BLaER1 treated with 17β-estradiol and CSF1 and Interleukin-3, amounts not matched to agents 10 nM and 100 nM (cell line): Measurements from ENCODE around the gene NAT8L.
A peak's percentile ranks its signal among the peaks of the same experiment; 100 is the strongest.

Experiments used
- H3K27ac ChIP-seq, 11 experiments: shearing (Covaris generic); formaldehyde crosslinking; 2 replicates each; pipeline ENCODE4 v1.8.1; 2022
- H3K27me3 ChIP-seq, 11 experiments: shearing (Covaris generic); formaldehyde crosslinking; 2 replicates each; pipeline ENCODE4 v1.8.1; 2022
- H3K36me3 ChIP-seq, 11 experiments: shearing (Covaris generic); formaldehyde crosslinking; 2 replicates each; pipeline ENCODE4 v1.8.1; 2022
- H3K4me1 ChIP-seq, 10 experiments: shearing (Covaris generic); formaldehyde crosslinking; 2 replicates each; pipeline ENCODE4 v1.8.1; 2022
- H3K4me2 ChIP-seq, 11 experiments: shearing (Covaris generic); formaldehyde crosslinking; 2 replicates each; pipeline ENCODE4 v1.8.1; 2022
- H3K4me3 ChIP-seq, 10 experiments: shearing (Covaris generic); formaldehyde crosslinking; 2 replicates each; pipeline ENCODE4 v1.8.1; 2022
- H3K9ac ChIP-seq, 11 experiments: shearing (Covaris generic); formaldehyde crosslinking; 2 replicates each; pipeline ENCODE4 v1.8.1; 2022
- H3K9me3 ChIP-seq, 11 experiments: shearing (Covaris generic); formaldehyde crosslinking; replicated peaks in 1 of 11; 2 replicates each; pipeline ENCODE4 v1.8.1; 2022
- H4K20me1 ChIP-seq, 11 experiments: shearing (Covaris generic); formaldehyde crosslinking; 2 replicates each; pipeline ENCODE4 v1.8.1; 2022
- Cebpa-rat ChIP-seq, 11 experiments: shearing (Covaris generic); IDR thresholded peaks; 2 replicates each; pipeline ENCODE4 v1.8.1; 2022

NAT8L gene

DNA sequence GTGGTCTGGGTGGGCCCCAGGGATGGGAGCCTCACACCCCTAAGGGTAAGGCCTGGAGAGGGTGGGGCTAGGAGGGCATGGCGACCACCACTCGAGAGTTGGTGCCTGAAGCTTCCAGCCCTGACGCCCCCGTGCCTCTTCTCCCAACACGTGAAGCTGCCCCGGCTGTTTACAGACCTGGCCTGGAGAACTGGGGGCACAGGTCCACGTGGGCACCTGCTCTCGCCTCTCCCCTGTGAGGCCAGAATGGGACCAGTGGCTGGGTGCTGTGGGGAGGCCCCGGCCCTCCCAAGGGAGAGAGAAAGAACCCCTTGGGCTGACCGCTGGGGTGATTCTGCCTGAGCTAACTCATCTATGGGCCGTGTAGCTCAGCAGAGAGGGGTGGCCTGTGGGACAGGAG lies 15.5 kb downstream of the NAT8L start:
- Histone ChIP-seq H3K4me3 (no peak overlapping the region), H3K9ac (0 out of 22 replicates have a peak overlapping the region, but pooled peaks of 1 of the 11 experiments have one; percentile 27), H3K36me3 (no peaks in the 10 kb centered on the region), H4K20me1 (peaks cover 0 to 20% (median 0%) of the 10 kb centered on the region in 11 experiments; a peak in 2 of 22 replicates), H3K4me2 (peak overlapping the region in 4 of 11 experiments; percentile 73 to 91 (median 78); a peak in 1 of 22 replicates), H3K9me3 (no peaks in the 10 kb centered on the region), H3K4me1 (peaks cover 25 to 62% (median 50%) of the 10 kb centered on the region in 10 experiments), H3K27me3 (peaks cover 0 to 12% (median 0%) of the 10 kb centered on the region in 11 experiments; a peak in 2 of 22 replicates), H3K27ac (peak overlapping the region in 2 of 11 experiments; percentile 4 to 9; a peak in 2 of 22 replicates)
- no peak for TF ChIP-seq Cebpa-rat (IDR thresholded peaks at IDR 0.05)

GRCh38 chr4:2075171-2075986 lies 16.3 kb downstream of the NAT8L start:
- H3K4me1 ChIP-seq: peaks cover 25 to 69% (median 57%) of the 10 kb centered on the region in 10 experiments
- no peaks in the 10 kb centered on the region for H3K9me3 ChIP-seq
- no peak for TF ChIP-seq Cebpa-rat (IDR thresholded peaks at IDR 0.05)
- peak overlapping the region in 8 of 11 experiments; percentile 9 to 91 (median 78); a peak in 15 of 22 replicates for H3K4me2 ChIP-seq
- H3K27me3 ChIP-seq: peaks cover 0 to 12% (median 0%) of the 10 kb centered on the region in 11 experiments; a peak in 2 of 22 replicates
- H3K36me3 ChIP-seq: no peaks in the 10 kb centered on the region
- H4K20me1 ChIP-seq: peaks cover 0 to 20% (median 0%) of the 10 kb centered on the region in 11 experiments; a peak in 2 of 22 replicates
- 0 out of 22 replicates have a peak overlapping the region, but pooled peaks of 3 of the 11 experiments have one; percentile 1 to 69 (median 27) for H3K9ac ChIP-seq
- H3K27ac ChIP-seq: peak overlapping the region in 4 of 11 experiments; percentile 9 to 78 (median 50); a peak in 2 of 22 replicates
- H3K4me3 ChIP-seq: no peak overlapping the region

GRCh38 chr4:2075987-2076907 lies 17.1 kb downstream of the NAT8L start:
- Histone ChIP-seq H4K20me1 (peaks cover 0 to 20% (median 0%) of the 10 kb centered on the region in 11 experiments; a peak in 2 of 22 replicates), H3K27ac (peak overlapping the region in 6 of 11 experiments; percentile 23 to 78 (median 62); a peak in 10 of 22 replicates), H3K4me2 (peak overlapping the region in 10 of 11 experiments; percentile 27 to 91 (median 75); a peak in 19 of 22 replicates), H3K36me3 (no peaks in the 10 kb centered on the region), H3K9me3 (no peaks in the 10 kb centered on the region), H3K27me3 (peaks cover 0 to 12% (median 0%) of the 10 kb centered on the region in 11 experiments; a peak in 2 of 22 replicates), H3K4me3 (no peak overlapping the region), H3K4me1 (peaks cover 25 to 77% (median 57%) of the 10 kb centered on the region in 10 experiments), H3K9ac (peak overlapping the region in 5 of 11 experiments; percentile 7 to 69 (median 66); a peak in 7 of 22 replicates)
- TF ChIP-seq Cebpa-rat (IDR thresholded peaks at IDR 0.05): no peak

- Histone ChIP-seq H4K20me1 (peaks cover 0 to 20% (median 0%) of the 10 kb centered on the region in 11 experiments; a peak in 2 of 22 replicates), H3K4me1 (peaks cover 25 to 83% (median 57%) of the 10 kb centered on the region in 10 experiments), H3K9ac (peak overlapping the region in 8 of 11 experiments; percentile 7 to 69 (median 48); a peak in 13 of 22 replicates), H3K27me3 (peaks cover 0 to 12% (median 0%) of the 10 kb centered on the region in 11 experiments; a peak in 2 of 22 replicates), H3K4me2 (peak overlapping the region; percentile 27 to 91 (median 73); a peak in 21 of 22 replicates), H3K27ac (peak overlapping the region in 7 of 11 experiments; percentile 23 to 78 (median 57); a peak in 12 of 22 replicates), H3K9me3 (no peaks in the 10 kb centered on the region), H3K36me3 (no peaks in the 10 kb centered on the region), H3K4me3 (no peak overlapping the region)
- TF ChIP-seq Cebpa-rat (IDR thresholded peaks at IDR 0.05): no peak
Observed at GRCh38 chr4:2076908-2077536, 17.9 kb downstream of the NAT8L start.

- Histone ChIP-seq H3K27ac (peak overlapping the region in 6 of 11 experiments; percentile 25 to 78 (median 62); a peak in 11 of 22 replicates), H3K4me1 (peaks cover 25 to 91% (median 59%) of the 10 kb centered on the region in 10 experiments), H3K4me2 (peak overlapping the region; percentile 27 to 91 (median 73)), H3K9ac (peak overlapping the region in 8 of 11 experiments; percentile 7 to 69 (median 48); a peak in 14 of 22 replicates), H3K4me3 (no peak overlapping the region), H4K20me1 (peaks cover 0 to 15% (median 0%) of the 10 kb centered on the region in 11 experiments; a peak in 2 of 22 replicates), H3K9me3 (0 out of 22 replicates have a peak, but pooled peaks cover 0 to 7% (median 0%) of the 10 kb centered on the region in 11 experiments), H3K36me3 (no peaks in the 10 kb centered on the region), H3K27me3 (peaks cover 0 to 16% (median 0%) of the 10 kb centered on the region in 11 experiments; a peak in 2 of 22 replicates)
- TF ChIP-seq Cebpa-rat (IDR thresholded peaks at IDR 0.05): peak in 1 of 11 experiments; percentile 28; a peak in 1 of 22 replicates
Observed at GRCh38 chr4:2077537-2078460, 18.7 kb downstream of the NAT8L start.

DNA sequence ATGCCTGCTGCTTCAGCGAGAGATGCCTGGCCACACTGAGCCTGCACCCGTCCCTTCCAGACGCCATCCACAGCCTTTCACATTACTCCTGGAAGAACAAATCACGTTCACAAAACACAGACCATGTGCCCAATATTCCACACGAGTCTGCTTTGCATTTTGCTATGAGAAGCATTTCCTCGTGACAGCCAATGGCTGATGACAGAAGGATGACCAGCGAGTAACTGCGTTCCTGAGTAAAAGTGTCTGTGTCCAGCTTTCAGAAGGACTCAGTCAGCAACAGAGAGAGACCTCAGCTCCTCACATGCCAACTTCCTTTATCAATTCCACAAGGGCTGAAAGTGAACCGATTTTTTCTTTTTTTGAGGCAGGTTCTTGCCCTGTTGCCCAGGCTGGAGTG lies 19.5 kb downstream of the NAT8L start:
- Histone ChIP-seq H3K4me1 (peaks cover 25 to 95% (median 66%) of the 10 kb centered on the region in 10 experiments), H3K9ac (peak overlapping the region in 4 of 11 experiments; percentile 10 to 69 (median 66); a peak in 5 of 22 replicates), H3K27ac (peak overlapping the region in 4 of 11 experiments; percentile 57 to 75 (median 66); a peak in 5 of 22 replicates), H3K9me3 (0 out of 22 replicates have a peak, but pooled peaks cover 0 to 8% (median 0%) of the 10 kb centered on the region in 11 experiments), H3K36me3 (no peaks in the 10 kb centered on the region), H3K4me3 (no peak overlapping the region), H3K27me3 (peaks cover 0 to 23% (median 0%) of the 10 kb centered on the region in 11 experiments; a peak in 3 of 22 replicates), H4K20me1 (peaks cover 0 to 15% (median 0%) of the 10 kb centered on the region in 11 experiments; a peak in 2 of 22 replicates), H3K4me2 (peak overlapping the region in 10 of 11 experiments; percentile 21 to 91 (median 75); a peak in 19 of 22 replicates)
- TF ChIP-seq Cebpa-rat (IDR thresholded peaks at IDR 0.05): no peak
